GOT3 (cell line): ENCODE results near the gene RANBP10.

ENCODE experiments used
- DNase-seq: peaks from one replicate; lab custom pipeline; 2025; ENCODE audit warnings: mixed read lengths; lab: John Stamatoyannopoulos, UW

RANBP10 gene

DNA sequence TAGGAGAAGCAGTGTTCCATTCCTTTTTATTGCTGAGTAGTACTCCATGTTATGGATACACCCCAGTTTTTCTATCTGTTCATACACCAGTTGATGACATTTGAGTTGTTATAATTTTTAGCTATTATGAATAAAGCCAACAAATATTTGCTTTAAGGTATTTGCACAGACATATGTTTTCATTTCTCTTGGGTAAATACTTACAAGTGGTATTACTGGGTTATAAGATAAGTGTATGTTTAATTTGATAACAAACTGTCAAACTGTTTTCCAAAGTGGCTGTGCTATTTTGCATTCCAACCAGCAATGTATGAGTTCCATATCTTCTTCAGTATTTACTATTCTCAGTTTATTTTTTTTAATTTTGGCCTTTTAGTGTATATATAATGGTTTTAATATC, 59.5 kb downstream of the RANBP10 start:
- no peak for DNase-seq

DNA sequence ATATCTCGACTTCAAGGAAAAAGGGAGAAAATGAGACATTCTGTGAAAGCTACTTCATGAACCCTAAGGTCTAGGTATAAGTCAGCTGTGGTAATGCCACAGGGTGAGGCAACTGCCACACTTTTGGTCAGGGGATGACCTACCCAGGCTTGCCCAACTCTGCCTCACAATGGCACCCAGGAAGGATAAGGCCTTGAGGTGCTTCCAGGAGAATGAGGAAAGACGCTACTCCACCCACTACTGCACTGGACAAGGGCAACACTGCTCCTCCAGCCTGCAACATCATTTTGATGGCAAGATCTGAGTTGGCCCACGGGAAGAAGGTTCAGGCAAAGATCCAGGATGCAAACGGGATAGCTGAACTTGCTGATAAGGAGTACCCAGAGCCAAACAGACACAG, 65.2 kb downstream of the RANBP10 start:
- no peak for DNase-seq

DNA sequence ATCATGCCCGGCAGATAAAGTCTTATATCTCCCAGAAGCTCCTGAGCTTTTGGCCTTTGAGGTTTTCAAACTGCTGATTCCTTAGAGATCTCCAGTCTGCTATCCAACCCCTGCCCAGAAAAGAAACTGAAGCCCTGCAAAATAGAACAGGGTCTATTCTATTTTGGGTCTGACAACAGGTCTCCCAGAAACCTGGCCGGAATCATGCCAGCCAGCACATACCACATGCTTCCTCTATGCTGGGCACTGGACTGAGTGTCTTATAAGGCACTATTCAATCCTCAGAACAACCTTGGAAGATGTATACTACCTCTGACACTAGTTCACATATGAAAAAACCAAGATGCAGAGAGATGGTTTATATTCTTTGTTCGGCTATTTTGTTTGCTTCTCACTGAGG, 66.0 kb downstream of the RANBP10 start:
- DNase-seq, result no peak

DNA sequence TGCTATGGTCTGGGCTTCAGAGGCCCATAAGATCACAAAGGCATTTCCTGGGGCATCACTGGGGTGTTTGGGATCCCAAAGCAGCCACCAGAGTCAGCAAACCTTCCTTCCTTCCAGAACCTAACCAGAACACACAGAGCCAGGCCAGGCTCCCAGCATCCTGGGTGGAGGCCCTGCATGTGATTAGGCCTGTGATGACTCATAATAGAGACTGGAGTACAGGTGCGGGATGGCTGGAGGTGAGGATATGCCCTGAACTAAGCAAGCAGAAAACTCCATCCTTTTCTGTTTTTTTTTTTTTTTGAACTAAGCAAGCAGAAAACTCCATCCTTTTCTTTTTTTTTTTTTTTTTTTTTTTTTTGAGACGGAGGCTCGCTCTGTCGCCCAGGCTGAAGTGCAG, 69.5 kb downstream of the RANBP10 start:
- no peak for DNase-seq

GRCh38 chr16:67734731-67735201, 71.6 kb downstream of the RANBP10 start:
- no peak for DNase-seq

- DNase-seq, result no peak
Measured at GRCh38 chr16:67733734-67734470, 72.5 kb downstream of the RANBP10 start.

- DNase-seq, result no peak
Measured at GRCh38 chr16:67731753-67732095, 74.6 kb downstream of the RANBP10 start.

GRCh38 chr16:67731071-67731752, 75.1 kb downstream of the RANBP10 start:
- no peak for DNase-seq

DNA sequence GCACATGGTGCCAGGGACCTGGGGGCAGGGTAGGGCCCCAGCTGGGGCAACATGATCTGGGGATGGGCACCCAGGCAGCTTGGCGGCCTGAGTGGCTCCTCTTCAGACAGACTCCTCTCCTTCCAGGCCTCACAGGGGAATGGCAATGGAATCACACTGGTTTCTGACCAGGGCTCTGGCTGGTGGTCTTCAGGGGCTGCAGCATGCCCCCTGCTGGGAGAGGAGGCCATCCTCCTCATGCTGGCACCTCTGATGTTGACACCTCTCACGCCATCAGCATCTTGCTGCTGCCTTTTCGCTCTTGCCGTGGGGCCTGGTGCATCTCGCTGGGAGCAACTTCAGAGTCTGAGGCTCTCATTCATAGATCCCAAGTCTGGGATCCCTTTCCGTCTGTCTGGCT, 76.0 kb downstream of the RANBP10 start:
- no peak for DNase-seq

- no peak for DNase-seq
Measured at GRCh38 chr16:67729636-67730248, 76.6 kb downstream of the RANBP10 start.

DNA sequence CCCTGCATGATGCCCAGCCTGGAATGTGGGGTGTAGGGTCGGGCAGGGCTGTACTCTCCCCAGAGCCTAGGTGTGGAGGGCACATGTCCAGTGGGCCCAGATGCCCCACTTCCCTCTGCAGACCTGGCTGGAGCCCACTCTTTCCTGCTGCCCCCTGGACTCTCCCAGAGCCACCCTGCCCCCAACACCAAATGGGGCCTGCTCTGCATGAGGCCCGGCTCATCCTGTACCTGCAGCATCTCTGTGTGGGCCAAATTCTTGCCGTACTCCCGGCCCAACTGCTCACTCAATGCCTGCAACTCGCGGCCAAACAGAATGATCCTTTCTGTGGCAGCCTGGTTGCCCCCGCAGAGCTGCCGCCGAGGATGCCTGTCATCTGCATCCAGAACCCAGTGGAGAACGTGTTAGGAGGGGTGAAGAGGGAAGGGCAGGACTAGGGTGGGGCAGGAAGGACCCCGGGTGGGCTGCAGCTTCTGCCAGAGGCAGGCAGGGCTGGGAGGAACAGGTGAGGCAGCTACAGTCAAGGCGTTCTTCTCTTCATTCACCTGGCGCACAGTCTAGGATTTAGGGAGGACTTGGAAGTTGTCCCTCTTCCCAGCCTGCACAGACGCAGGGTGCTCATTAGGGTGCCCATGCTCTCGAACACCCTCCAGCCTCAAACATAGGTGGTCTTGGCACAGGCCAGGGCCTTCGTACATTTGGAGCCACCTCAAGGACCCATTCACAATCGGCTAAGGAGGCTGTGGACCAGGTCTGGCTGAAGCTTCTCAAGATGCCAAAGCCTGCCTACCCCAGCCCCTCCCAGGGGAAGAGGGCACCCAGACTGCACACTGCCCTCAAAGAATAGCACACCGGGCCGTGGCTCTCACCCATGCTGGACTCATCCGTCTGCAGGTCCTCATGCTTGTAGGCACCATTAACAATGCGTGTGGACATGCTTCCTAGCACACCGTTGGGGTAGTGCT, 78.6 kb downstream of the RANBP10 start:
- DNase-seq, result no peak

GRCh38 chr16:67726106-67727034, 80.0 kb downstream of the RANBP10 start:
- DNase-seq, result no peak

DNA sequence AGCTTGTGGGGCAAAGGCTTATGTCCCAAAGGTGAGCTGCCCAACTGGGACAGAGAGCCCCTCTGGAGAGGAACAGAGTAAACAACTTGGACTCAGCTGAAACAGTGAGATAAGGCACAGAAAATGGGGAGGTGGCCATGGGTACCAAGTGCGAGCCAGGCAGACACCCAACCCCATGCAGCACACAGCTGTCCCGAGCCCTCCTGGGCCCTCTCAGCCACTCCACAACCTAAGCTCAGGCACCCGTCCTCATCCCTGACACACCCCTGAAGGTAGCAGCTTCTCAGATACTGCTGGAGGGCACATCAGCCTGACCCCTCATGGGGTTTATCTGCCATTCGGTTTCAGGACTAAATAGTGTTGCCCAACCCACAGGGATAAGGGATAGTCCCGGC, 82.5 kb downstream of the RANBP10 start:
- no peak for DNase-seq

DNA sequence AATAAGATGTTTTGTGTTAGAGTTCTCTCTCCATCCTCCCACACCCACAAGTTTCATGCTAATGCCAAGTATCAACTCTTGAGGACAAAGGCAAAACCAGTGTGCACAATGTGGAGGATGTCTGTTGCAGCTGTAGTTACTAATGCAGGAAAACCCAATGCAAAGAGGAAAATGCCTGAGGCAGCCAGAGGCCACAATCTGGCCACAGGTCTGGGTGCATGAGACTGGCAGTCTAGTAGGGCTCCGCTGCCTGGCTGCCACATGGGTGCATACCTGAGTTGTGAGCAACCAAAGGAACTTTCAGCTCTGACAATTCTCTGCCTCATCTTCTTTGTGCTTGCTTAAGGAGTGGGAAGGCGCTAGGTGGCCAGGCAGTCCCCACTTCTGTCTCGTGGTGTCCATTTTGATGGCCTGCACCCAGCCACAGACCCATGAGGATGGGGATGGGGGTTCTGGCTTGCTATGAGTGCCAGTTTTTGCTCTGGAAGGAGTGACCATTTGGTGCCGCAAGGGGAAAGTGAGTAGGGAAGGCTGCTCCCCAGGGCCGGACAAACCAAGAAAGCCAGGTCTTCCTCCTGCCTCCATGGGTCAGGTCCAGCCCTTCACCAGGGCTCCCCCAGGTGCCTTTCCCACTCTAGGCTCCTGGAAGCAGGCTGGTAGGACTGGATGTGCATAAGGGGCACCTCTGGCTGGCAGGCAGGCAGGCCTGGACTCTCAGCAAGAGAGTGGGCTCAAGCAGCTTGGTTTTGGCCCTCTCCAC, 83.0 kb downstream of the RANBP10 start:
- DNase-seq, result no peak

GRCh38 chr16:67720236-67720635, 86.1 kb downstream of the RANBP10 start:
- DNase-seq, result no peak

- peak; percentile 25 for DNase-seq
Measured at GRCh38 chr16:67719778-67720144, 86.6 kb downstream of the RANBP10 start.

DNA sequence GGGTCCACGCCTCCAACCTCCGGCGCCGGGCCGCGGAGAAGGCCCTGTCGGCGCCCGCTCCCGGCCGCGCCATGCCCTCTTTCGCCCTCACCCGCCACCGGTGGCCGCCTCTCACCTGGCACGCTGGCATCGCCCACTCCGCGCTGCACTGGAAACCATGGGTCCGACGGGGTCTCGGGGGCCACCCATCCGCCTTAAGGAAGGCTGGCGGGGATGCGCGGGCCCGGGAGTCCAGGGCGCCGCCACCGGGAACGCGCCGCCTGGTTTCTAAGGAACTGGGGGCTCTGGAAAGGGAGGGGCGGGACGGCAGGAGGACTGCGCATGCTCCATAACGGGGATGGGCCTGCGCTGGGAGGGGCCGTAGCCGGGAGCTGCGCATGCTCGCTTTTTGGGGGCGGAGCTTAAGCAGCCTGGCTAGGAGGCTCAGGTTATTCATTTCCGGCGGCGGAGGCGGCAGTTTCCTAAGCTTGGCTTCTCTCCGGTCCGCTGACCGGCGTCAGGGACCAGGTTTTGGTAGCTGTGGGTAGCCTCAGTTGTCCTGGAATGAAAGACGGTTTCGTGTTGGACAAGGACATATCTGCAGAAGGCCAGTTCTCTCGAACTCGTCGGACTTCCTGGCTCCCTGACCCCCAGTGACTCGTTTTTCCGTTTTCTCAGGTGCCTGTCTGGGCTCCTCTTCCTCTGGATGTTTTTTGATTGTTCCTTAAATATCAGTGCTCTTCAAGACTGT, 87.1 kb downstream of the RANBP10 start, which contains the start of gene GFOD2:
Gene GFOD2, minus strand, starts transcription at position 269 of the 730 bp plus-strand sequence. CDS start 33,601 bp downstream, outside the sequence.
- peak; percentile 84 for DNase-seq

GRCh38 chr16:67718668-67719047, 87.7 kb downstream of the RANBP10 start:
- DNase-seq, result no peak

DNA sequence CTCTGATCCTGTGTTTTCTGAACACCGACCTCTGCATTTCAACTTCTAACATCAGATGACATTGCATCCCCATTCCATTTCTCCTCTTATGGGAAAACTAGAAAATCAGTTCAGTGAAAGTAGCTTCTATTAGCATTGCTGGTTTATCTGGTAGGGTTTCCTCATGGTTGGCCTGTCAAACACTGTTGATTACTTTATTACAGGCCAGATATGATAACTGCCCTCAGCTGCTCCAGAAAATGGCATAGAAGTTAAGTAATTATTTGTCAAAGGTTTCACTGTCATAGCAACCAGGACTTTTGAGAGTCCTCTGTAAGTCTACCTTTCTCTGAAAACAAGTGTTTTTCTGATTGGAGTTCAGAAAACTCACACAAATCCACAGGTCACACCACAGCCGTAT, 90.3 kb downstream of the RANBP10 start:
- no peak for DNase-seq
